Suprapubic skin (tissue), 3 donors: ENCODE data around the gene KYNU.

Source experiments
- CTCF ChIP-seq, 2 donors: fragments of 200-600 bp in 1 of 2; fragments of 450-650 bp in 1 of 2; sonication (generic) in 1 of 2; IDR thresholded peaks; one replicate each; pipeline ENCODE4 v1.5.1; 2016 to 2019; ENCODE audit warnings: antibody characterized with exemption in 2 of 2, mild to moderate bottlenecking in 1 of 2, moderate library complexity in 1 of 2
- EP300 ChIP-seq: sonication (generic); formaldehyde crosslinking; IDR thresholded peaks from one replicate; pipeline ENCODE4 v1.6.1; 2017; ENCODE audit warnings: antibody characterized with exemption
- POLR2A ChIP-seq, 2 donors: fragments of 450-650 bp; IDR thresholded peaks; one replicate each; pipeline ENCODE4 v1.6.1; 2017; ENCODE audit warnings: antibody characterized with exemption in 2 of 2, mild to moderate bottlenecking in 2 of 2, moderate library complexity in 2 of 2

GRCh38 chr2:142954493-142954892 is 77.0 kb downstream of the KYNU start:
- no peak for TF ChIP-seq CTCF (IDR thresholded peaks at IDR 0.05)
- no peak for TF ChIP-seq POLR2A (IDR thresholded peaks at IDR 0.05)
- no peak for TF ChIP-seq EP300
